Keratinocyte (primary cell): Measurements from ENCODE around the gene TMEM229B. TPM values are rescaled to one million over a fixed set of nuclear protein-coding genes. Genes with fewer than 3 reads are reported as not detected.

Source experiments
- DNase-seq: peaks from one replicate; pipeline ENCODE4 v3.0.0-alpha.2; 2011; ENCODE audit warnings: low read depth, missing footprints, low spot score
- FAIRE-seq: peaks from 2 replicates; lab custom pipeline; 2011; peaks lifted over from hg19 to GRCh38; lab: Jason Lieb, UNC
- H2AFZ ChIP-seq: 2 replicates; pipeline ENCODE4 v1.6.0; 2012; ENCODE audit warnings: low read length, control low read depth, inconsistent platforms; ENCODE audit not compliant: control insufficient read depth
- H3K27ac ChIP-seq: 2 replicates; pipeline ENCODE4 v1.5.1; 2011; ENCODE audit warnings: low read length; ENCODE audit not compliant: control insufficient read depth, insufficient read depth
- H3K27me3 ChIP-seq: 3 replicates; pipeline ENCODE4 v1.6.0; 2011; ENCODE audit warnings: low read length; ENCODE audit not compliant: control insufficient read depth, insufficient read depth; ENCODE audit errors: extremely low read depth
- H3K36me3 ChIP-seq, 2 experiments: 2 replicates in 1 of 2; 3 replicates in 1 of 2; pipeline ENCODE4 v1.5.1; 2011; ENCODE audit warnings: low read length in 2 of 2, mild to moderate bottlenecking in 1 of 2; ENCODE audit not compliant: control insufficient read depth in 2 of 2, insufficient read depth in 2 of 2; ENCODE audit errors: extremely low read depth in 1 of 2
- H3K4me1 ChIP-seq: 3 replicates; pipeline ENCODE4 v1.5.1; 2011; ENCODE audit warnings: low read length; ENCODE audit not compliant: control insufficient read depth, insufficient read depth; ENCODE audit errors: extremely low read depth
- H3K4me2 ChIP-seq: 3 replicates; pipeline ENCODE4 v1.6.0; 2011; ENCODE audit warnings: low read depth, low read length; ENCODE audit not compliant: control insufficient read depth, insufficient read depth; ENCODE audit errors: extremely low read depth
- H3K4me3 ChIP-seq, 3 experiments: fragments of 200-600 bp in 1 of 3; sonication (generic) in 1 of 3; 2 replicates in 2 of 3; 3 replicates in 1 of 3; pipeline ENCODE4 v1.5.1; 2011 to 2016; ENCODE audit warnings: low read length in 3 of 3, mild to moderate bottlenecking in 3 of 3, control low read depth in 2 of 3, inconsistent platforms in 1 of 3, low read depth in 1 of 3, mixed read lengths in 1 of 3, mixed run types in 1 of 3, moderate library complexity in 1 of 3; ENCODE audit not compliant: control insufficient read depth in 2 of 3, insufficient read depth in 2 of 3; ENCODE audit errors: extremely low read depth in 1 of 3
- H3K79me2 ChIP-seq: 2 replicates; pipeline ENCODE4 v1.6.0; 2012; ENCODE audit warnings: low read length; ENCODE audit not compliant: control insufficient read depth, insufficient read depth
- H3K9ac ChIP-seq: 3 replicates; pipeline ENCODE4 v1.6.0; 2011; ENCODE audit warnings: low read length; ENCODE audit not compliant: control insufficient read depth, insufficient read depth; ENCODE audit errors: extremely low read depth
- H3K9me1 ChIP-seq: 3 replicates; pipeline ENCODE4 v1.6.0; 2011; ENCODE audit warnings: low read length; ENCODE audit not compliant: control insufficient read depth, insufficient read depth; ENCODE audit errors: extremely low read depth
- H3K9me3 ChIP-seq: 2 replicates; pipeline ENCODE4 v1.5.1; 2012; ENCODE audit warnings: low read depth, low read length; ENCODE audit not compliant: control insufficient read depth
- H4K20me1 ChIP-seq: 3 replicates; pipeline ENCODE4 v1.6.0; 2011; ENCODE audit warnings: low read length; ENCODE audit not compliant: control insufficient read depth, insufficient read depth; ENCODE audit errors: extremely low read depth
- EZH2 ChIP-seq: IDR thresholded peaks from one replicate; pipeline ENCODE4 v1.6.1; 2012; ENCODE audit warnings: inconsistent platforms, mild to moderate bottlenecking, low read length, moderate library complexity
- dilution Hi-C: fragments of 300-500 bp; cut with MboI; formaldehyde crosslinking; loops from one replicate; pipeline ENCODE4 v1.7.0; 2020; ENCODE audit warnings: low sequenced_read_pairs; ENCODE audit not compliant: extremely low pct_ligation_motif_present
- polyA plus RNA-seq, 5 experiments: library from polyadenylated mRNA; depleted of rRNA in 3 of 5; stranded (reverse) in 3 of 5; stranded (forward) in 1 of 5; unstranded in 1 of 5; fragments of >200 nt; gene quantifications; 1 replicate in 1 of 5; 2 replicates in 3 of 5; 3 replicates in 1 of 5; pipeline versions ENCODE4 v1.2.1 to v1.2.3, GENCODE V29; 2011 to 2012; ENCODE audit warnings: missing spikeins in 2 of 5, low read depth in 1 of 5, low replicate concordance in 1 of 5
- TF ChIP-seq, protein P1 (sequence below), 3 experiments: IDR thresholded peaks in 1 of 3; conservative IDR thresholded peaks in 1 of 3; optimal IDR thresholded peaks in 1 of 3; 2 replicates in 2 of 3; 3 replicates in 1 of 3; pipeline versions ENCODE3 to v1.5.1; 2011; ENCODE audit warnings: low read length in 3 of 3, mild to moderate bottlenecking in 3 of 3, moderate library complexity in 2 of 3, control low read depth in 1 of 3, inconsistent platforms in 1 of 3; ENCODE audit not compliant: insufficient read depth in 2 of 3; ENCODE audit errors: extremely low read depth in 1 of 3

TMEM229B gene
- polyA plus RNA-seq, 1 donor (not counting 4 experiments of a cell fraction or from before 2014, with no cell fraction given) = 1.0 TPM

- FAIRE-seq (no peak), DNase-seq (no peak)
- H3K4me2 ChIP-seq = no peak overlapping the region
- no peak overlapping the region for H3K4me3 ChIP-seq
- H2AFZ ChIP-seq = no peak overlapping the region
- TF ChIP-seq, protein P1, sequence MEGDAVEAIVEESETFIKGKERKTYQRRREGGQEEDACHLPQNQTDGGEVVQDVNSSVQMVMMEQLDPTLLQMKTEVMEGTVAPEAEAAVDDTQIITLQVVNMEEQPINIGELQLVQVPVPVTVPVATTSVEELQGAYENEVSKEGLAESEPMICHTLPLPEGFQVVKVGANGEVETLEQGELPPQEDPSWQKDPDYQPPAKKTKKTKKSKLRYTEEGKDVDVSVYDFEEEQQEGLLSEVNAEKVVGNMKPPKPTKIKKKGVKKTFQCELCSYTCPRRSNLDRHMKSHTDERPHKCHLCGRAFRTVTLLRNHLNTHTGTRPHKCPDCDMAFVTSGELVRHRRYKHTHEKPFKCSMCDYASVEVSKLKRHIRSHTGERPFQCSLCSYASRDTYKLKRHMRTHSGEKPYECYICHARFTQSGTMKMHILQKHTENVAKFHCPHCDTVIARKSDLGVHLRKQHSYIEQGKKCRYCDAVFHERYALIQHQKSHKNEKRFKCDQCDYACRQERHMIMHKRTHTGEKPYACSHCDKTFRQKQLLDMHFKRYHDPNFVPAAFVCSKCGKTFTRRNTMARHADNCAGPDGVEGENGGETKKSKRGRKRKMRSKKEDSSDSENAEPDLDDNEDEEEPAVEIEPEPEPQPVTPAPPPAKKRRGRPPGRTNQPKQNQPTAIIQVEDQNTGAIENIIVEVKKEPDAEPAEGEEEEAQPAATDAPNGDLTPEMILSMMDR (optimal IDR thresholded peaks at IDR 0.05 in 1 of 3, IDR thresholded peaks at IDR 0.05 in 1 of 3, conservative IDR thresholded peaks at IDR 0.05 in 1 of 3; ENCODE audit: extremely low read depth in 1 of 3, insufficient read depth in 2 of 3, low read length in 3 of 3) = no peak
- TF ChIP-seq EZH2 = no peak
- no peak overlapping the region for H3K9ac ChIP-seq
- H3K79me2 ChIP-seq = no peaks in the 10 kb centered on the region
- H3K27ac ChIP-seq = no peak overlapping the region
- dilution Hi-C loops = no loop called here
- no peaks in the 10 kb centered on the region for H3K4me1 ChIP-seq
- H3K36me3 ChIP-seq = no peaks in the 10 kb centered on the region
- peaks cover 3% of the 10 kb centered on the region for H3K9me3 ChIP-seq
- no peaks in the 10 kb centered on the region for H3K9me1 ChIP-seq
- no peaks in the 10 kb centered on the region for H4K20me1 ChIP-seq
- H3K27me3 ChIP-seq = peaks cover 4% of the 10 kb centered on the region
Measured at GRCh38 chr14:67491285-67491684, 2.8 kb upstream of the TMEM229B start.

DNA sequence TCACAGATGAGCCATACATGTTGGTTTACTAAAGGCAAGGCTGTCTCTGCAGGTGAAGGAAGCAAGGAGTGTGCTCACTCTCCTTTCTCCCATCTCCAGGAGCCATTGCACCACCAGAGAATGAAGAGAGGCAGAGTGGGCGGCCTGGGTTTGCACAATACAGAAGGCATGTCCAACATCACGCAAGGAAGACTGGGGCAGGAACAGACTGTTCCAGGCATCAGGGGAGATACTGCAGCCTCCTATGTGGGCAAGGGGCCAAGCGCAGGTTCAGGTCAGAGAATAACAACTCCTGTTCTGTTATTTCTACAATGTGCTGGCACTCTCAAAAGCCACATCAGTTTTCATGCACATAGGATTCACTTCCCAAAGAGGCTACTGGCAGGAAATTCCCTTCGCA, 1.7 kb upstream of the TMEM229B start:
- Histone ChIP-seq H3K9me3 (peaks cover 3% of the 10 kb centered on the region), H3K9ac (no peak overlapping the region), H3K4me2 (no peak overlapping the region), H3K79me2 (no peaks in the 10 kb centered on the region), H3K27ac (no peak overlapping the region), H2AFZ (no peak overlapping the region), H3K4me1 (peaks cover 5% of the 10 kb centered on the region), H3K4me3 (no peak overlapping the region), H3K27me3 (peaks cover 4% of the 10 kb centered on the region), H4K20me1 (no peaks in the 10 kb centered on the region), H3K9me1 (no peaks in the 10 kb centered on the region), H3K36me3 (no peaks in the 10 kb centered on the region)
- TF ChIP-seq, protein P1 (optimal IDR thresholded peaks at IDR 0.05 in 1 of 3, IDR thresholded peaks at IDR 0.05 in 1 of 3, conservative IDR thresholded peaks at IDR 0.05 in 1 of 3; ENCODE audit: extremely low read depth in 1 of 3, insufficient read depth in 2 of 3, low read length in 3 of 3) = no peak
- TF ChIP-seq EZH2 = no peak
- DNase-seq (no peak), FAIRE-seq (no peak)
- dilution Hi-C loops = no loop called here
